GOT3 (cell line): ENCODE results near the gene POLE4.

Experiments used
- DNase-seq: peaks from one replicate; lab custom pipeline; 2025; ENCODE audit warnings: mixed read lengths; lab: John Stamatoyannopoulos, UW

Gene POLE4, protein sequence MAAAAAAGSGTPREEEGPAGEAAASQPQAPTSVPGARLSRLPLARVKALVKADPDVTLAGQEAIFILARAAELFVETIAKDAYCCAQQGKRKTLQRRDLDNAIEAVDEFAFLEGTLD

DNA sequence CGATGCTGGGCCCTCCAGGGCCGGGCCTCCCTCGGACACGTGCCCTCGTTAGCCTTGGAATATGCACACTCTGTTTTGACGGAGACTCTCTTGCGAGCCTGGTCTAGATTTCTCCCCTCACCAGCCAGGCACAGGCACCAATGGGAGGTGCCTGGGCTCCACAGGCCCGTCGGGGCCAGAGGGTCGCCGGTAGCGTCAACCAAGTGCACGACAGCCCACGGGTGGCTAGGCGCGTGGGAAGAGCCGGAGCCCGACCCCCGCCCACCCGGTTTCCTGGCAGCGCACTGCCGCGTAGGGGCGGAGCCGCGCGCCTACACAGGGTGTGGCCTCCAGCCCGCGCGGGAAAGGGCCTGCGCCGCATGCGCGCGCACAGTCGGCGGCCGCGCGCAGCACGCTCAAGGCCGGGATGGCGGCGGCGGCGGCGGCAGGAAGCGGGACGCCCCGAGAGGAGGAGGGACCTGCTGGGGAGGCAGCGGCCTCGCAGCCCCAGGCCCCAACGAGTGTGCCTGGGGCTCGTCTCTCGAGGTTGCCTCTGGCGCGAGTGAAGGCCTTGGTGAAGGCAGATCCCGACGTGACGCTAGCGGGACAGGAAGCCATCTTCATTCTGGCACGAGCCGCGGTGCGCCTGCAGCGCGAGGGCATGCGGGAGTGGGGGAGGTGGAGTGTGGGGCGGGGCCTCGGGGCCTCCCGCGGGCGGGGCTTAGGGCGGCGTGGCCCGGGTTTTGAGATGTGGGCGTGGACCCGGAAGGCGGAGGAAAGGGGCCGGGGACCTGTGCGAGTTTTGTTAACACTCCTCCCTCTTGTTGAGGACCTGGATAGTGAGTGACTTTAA lies at the start of gene POLE4:
TSS of gene POLE4 (plus strand) at position 370 of the 832 bp plus-strand sequence. CDS start at position 407, 37 bp downstream.
- peak; percentile 80 for DNase-seq

DNA sequence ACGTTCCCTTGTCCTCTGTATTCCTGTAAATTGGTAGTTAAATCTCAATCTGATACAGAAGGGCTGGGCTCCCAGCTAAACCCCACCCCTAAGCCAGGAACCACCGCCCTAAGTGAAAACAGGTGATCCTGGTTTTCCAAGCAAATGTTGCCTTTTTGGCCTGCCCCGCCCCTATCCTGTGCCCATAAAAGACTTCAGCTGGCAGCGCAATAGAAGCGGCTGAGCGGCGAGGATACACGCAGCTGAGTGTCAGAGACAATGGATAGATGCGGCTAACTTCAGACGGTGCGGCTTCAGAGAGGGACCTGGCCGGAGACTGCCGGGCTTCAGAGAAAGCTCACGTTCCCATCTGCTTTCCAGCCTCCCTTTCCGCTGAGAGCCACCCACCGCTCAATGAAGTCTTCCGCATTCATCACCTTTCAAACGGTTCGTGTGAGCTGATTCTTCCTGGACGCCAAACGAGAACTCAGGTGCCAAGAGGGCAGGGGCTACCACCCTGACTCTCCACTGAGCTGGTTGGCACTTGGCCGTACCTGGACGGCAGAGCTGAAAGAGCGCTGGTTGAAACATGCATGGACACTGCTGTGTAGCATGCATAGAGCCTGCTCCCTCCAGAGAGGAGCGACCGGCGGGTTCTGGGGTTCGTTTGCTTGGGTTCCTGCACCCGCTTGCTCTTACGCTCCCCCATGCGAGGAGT lies 49.5 kb upstream of the POLE4 start:
- no peak for DNase-seq

DNA sequence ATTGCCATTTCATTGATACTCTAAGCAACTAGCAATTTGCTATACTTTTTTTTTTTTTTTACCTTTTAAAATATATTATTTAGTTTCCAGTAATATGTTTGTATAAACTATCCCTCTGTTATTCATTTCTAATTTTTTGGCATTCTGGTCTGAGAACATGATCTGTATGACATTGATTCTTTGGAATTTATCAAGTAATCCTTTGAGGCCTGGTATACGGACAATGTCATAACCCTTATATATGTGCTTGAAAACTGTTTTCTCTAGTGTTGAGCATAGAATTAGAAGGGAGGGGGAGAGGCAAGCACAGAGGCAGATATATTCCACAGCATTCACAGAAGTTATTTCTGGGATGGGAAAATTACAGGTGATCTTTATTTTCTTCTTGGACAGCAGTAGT lies 48.2 kb upstream of the POLE4 start:
- no peak for DNase-seq

DNA sequence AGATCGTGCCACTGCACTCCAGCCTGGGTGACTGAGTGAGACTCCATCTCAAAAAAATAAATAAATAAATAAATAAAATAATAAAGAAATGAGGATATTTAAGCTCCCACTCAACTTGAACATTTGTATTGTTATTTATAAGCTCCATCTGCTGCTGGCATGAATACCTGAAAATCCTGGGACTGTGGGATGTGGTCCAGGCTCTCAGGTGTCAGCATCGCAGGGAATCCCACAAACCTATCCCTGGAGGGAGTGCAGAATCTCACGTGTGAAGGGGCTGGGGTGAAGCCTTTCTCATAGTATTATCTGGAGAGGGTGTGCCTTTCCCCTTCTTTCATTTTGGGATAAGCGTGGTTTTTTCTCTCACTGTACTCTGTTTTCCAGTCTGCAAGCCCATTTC lies 47.4 kb upstream of the POLE4 start:
- DNase-seq, result no peak

DNA sequence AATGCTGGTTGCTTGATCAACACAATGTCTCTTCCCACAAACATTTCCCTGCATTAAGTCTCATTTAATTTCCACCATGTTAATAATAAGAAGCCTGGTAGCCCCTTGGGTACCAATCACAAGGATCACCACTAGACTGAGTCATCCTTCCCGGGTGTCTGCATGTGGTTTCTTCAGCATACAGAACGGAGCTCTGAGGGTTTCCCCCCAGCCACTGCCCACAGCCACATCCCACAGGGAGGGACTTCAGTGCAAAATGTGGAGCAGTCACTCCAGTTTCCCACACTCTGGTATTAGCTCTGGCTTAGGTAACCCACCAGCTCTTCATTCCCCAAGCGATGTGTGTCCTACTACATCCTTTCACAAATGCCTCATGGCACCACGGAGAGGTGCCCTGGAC lies 42.7 kb upstream of the POLE4 start:
- no peak for DNase-seq

DNA sequence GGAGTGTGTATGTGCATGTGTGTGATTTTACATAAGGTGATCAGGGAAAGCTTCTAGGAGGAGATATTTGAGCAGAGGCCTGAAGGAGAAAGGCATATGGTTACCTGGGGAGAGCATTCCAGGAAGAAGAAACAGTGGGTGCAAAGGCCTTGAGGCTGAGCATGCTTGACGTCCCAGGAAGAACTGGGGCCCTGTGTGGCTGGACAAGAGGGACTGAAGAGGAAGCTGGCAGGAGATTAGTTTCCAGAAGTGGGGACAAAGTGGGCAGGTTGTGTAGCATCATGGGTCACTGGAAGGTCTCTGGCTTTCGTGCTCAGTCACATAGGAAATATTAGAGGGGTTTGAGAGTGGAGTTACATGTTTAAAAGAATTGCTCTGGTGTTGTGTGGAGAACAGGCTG lies 42.0 kb upstream of the POLE4 start:
- no peak for DNase-seq

DNA sequence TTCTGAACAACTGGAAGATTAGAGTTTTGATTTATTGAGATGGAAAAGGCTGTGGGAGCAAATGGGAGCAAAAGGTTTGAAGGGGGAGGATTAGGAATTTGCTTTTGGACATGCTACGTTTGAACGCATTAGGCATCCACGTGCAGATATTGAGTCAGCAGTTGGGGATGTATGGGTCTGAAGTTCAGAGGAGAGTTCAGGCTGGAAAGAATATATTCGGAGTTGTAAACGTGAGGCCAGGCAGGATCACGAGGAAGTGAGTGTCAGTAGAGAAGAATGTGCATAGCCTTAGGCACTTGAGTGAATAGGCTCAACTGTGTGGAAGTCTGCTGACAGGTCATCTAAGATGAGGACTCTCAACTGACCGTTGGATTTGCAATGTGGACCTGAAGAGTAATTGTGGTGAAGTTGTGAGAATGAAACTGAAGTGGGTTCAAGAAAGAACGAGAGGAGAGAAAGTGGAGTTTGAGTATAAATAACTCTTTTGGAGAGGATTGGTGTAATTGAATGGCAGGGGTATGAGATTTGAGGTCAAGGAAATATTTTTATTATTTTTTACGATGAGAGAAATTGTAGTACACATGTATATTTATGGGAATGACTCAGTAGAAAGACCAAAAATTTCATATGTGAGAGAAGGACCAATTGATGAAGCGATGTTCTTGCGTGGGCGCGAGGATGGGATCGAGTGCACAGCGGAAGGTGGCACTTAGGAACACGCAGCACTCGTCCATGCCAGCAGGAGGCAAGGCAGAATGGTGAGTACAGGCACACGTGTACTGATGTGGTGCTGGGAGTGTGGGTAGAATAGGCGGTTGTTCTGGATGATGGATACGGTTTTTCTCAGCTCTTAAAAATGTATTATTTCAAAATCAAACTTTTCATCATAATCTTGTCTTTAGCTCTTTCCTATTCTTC lies 40.5 kb upstream of the POLE4 start:
- no peak for DNase-seq

DNA sequence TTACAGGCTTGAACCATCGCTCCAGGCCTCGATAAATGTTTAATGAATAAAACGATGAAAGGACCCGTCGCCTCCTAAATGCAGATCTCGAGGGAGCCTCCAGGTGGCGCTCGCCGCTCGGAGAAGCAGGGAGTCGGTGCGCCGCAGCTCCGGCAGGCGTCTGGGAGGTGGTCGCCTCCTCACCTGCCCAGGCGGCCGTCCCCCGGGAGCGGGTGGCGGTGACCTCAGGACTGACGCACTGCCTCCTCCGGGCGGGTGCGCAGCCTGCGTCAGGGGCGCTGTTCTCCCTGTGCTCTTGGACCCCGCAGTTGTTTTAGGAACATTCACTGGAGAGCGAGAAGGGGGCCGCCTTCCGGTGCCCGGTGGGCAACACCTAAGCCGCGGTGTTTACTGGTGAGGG lies 38.6 kb upstream of the POLE4 start:
- no peak for DNase-seq

DNA sequence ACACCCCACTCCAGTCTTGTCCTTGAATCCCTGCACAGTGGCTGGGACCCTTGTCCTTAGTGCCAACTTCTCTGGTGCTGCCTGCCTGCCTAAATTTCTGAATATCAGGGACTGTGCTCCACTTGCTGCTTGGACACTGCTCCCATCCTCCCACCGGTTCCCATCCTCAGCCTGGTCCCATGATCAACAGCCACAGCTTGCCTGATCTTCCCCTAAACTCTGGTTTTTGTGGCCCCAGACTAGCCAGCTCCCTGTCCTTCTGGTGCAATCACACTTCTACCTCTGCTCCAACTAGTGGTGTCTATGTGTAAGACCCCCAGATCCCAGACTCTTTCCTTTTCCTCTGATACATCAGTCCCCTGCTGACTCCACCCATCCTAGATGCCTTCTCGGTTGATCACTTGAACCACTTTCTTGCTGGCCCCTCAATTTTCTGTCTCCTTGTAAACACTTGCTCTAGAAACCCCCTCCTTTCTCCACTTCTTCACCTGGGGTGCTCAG lies 37.2 kb upstream of the POLE4 start:
- DNase-seq, result no peak

DNA sequence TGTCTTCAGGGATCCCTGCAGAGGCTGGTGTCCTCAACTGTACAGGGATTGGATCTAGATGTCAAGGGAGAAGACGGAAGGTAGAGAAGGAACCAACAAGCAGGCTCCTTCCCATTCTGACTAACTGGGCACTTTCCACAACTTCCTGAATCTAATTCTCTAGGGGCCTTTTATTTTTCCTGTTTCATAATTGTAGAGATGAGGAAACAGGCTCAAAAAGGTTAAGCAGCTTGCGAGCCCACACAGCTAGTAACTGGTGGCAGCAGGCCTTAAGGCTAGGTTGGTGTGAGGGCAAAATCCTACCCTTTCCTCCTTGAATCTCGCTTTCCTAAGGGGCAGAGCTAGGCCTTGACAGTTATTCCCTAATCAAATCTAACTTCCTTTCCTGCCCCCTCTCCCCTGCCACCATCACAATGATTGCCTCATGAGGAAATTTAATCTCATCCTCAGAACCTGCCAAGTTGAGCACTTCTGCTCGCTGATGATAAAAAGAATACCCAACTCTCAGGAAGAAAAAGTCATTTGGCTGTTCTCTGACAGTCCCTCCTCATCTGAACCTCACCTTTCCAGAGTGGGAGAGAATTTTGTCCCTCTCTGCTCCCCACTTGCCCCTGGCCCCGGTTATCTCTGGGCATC lies 35.7 kb upstream of the POLE4 start:
- DNase-seq, result no peak

DNA sequence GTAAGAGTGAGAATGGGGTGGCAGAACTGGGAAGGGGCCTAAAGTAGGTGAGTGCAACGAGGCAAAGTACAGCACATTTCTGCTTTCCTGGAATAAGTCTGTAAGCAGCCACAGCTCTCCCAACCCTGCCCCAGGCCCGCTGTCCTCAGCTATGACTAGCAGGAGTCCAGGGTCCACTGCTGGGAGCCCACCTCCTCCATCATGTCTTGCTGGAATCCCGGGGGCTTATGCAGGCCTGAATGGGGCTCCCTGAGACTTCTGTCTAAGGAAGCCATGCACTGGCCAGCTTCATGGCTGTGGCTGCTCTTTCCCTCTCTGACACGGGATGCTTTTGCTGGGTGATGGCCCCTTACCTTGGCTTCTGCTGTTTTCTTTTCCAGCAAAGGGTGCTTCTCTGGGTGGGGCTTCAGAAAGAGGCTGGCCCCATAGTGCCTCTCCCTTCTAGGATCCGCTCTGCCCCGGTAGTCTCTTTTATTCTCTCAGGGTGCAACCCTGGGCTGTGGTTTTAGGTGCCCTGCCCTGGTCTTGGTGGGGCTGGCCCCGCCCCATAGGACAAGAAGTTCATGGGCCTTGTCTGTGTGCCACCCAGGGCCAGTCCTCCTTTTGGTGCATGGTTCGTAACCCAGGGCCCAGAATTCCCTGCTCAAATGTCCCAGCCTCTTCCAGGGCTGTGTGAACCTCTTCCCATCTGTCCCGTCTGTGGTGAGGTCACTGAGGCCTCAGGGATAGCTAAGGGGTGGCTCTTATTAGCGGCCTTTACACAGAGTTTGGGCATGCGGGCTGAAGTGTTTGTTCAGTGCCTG lies 33.8 kb upstream of the POLE4 start:
- DNase-seq, result no peak

DNA sequence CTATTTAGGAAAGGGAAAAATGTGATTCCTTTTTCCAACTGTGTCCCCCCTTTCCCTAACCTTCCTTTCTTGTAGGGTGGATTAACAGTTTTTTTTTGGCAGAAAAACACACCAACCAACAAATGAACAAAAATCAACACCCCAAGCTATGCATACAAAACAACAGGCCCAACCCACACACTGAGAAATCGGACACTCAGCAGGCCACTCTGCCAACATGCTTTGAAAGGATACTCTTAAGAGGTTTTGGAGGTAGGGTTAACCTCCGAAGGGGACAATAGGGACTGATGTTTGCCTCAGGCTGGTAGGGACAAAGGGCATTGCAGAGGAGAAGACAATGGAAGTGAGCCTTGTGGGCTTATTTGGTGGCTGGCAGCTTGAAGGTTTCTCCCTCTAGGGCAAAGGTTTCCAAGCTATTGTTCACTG lies 33.1 kb upstream of the POLE4 start:
- DNase-seq, result no peak

DNA sequence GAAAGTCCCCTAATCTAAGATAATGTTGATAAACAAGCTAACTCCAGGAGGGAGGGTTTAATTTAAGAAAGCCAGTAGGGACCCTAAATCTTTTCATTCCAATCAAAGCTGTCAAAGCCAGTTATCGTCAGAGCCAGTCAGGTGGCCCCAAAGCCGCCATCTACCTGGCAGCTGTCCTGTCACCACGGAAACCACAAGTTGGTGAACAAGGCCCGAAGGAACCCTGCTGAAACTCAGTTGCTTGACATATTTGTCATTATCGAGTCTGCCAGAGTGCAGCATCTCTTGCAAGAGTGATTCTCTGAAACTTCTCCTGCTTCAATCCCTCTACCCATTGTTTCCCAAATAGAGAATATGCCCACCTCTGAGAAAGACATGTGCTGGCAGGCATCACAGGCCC lies 30.8 kb upstream of the POLE4 start:
- no peak for DNase-seq

DNA sequence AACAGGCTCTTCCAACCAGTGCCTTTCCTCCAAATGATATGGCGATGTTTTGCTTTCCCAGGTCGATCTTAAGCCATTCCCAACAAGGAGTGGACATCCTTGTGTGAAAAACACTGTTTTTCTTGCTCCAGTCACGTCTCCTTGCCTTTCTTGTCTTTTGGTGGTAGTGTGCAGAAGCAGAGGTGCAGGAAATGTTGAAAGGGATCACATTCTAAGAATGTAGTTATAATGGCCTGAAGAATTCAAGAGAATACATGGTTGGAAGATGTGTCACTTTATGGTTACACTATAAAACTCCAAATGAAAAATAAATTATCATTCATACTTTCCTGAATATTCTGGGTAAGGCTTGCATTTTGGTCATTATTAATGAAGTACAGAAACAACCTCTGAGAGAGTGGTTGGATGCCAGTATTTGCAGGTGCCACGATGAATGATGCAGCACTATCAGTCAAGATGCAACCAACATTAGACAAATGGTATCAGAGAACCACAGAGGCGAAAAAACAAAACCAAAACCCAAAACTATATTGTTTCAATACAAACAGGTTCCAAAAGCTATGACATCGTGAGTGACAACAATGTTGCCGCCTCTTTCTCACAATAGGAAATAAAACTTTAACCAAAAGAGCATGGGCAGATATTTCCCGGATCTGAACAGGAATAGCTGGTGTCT lies 27.5 kb upstream of the POLE4 start:
- no peak for DNase-seq

DNA sequence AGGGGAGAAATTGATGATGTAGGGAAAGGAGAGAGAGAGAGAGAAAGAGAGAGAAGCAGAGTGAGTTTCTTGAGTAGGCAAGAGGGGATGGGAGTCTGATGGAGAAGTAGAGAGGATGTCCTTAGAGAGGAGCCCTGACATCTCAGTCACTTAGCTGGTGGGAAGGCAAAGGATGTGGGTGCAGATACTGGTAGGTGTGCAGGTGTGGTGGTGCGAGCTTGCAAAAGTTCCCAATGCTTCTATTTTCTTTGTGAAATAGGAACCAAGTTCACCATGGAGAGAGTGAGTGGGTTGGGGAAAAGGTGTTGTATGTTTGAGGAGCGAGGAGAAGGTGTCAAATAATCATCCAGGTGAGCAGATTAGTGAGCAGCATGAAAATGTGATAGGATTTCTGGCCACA lies 26.5 kb upstream of the POLE4 start:
- DNase-seq, result no peak

DNA sequence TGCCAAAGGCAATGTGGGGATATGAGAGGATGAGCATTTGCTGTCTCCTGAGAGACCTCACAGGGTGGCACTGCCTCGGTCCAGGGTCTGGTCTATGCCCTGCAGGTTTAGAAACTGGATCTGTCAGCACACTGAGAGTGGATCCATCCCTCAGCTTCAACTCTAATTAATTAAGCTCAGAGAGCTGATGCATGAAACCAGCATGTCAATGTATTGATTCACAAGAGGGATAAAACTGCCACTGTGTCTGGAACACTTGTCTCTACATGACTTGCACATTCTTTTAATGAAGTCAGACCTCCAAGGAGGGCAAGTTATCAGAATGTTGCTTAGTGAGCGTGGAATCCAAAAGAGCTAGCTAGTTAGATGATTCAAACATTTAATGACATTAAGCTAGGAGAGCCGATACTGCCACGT lies 22.5 kb upstream of the POLE4 start:
- DNase-seq, result no peak

DNA sequence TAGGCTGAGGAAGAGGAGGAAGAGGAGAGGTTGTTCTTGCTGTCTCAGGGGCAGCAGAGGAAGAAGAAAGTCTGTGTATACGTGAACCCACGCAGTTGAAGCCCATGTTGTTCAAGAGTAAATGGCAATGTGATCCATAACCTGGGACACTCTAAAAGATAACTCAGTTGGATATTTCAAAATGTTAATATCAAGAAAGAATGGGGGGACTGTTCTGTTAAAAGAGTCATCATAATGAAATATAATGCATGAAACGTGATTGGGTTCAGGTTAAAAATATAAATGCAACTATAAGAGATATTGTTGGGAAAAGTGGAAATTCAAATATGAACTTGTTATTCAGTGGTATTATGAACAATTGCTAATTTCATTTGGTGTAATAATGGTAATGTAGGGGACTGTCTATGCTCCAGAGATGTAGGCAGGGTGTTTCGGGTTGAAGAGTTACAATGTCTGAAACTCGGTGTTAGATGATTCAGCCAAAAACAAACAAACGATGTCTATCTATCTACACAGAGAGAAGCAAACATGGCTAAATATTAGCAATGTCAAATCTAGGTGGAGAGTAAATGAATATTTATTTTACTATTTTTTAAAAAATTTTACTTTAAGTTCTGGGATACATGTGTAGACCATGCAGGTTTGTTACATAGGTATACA lies 21.1 kb upstream of the POLE4 start:
- DNase-seq, result no peak

DNA sequence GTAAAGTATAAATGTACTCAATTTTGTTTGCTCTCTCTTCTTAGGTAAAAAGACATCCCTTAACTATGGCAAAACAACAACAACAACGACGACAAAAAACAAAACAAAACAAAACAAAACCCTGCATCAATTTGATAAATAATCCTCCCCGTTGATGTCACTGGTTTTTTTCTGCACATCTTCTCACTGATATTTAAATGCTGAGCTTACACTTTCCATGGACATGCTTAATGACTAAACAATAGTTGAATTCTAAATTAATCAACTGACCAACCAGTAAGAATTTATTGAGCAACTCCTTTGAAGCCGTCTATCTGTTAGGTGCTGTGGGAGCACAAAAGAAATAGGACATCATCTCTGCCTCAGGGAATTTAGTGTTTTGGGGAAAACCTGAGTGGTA lies 20.2 kb upstream of the POLE4 start:
- no peak for DNase-seq
